Keratinocyte (primary cell): ENCODE data around the gene EEF2K.

Experiments used
- EZH2 ChIP-seq: IDR thresholded peaks from one replicate; pipeline ENCODE4 v1.6.1; 2012; ENCODE audit warnings: inconsistent platforms, mild to moderate bottlenecking, low read length, moderate library complexity
- TF ChIP-seq, protein P1 (sequence below), 3 experiments: IDR thresholded peaks in 1 of 3; conservative IDR thresholded peaks in 1 of 3; optimal IDR thresholded peaks in 1 of 3; 2 replicates in 2 of 3; 3 replicates in 1 of 3; pipeline versions ENCODE3 to v1.5.1; 2011; ENCODE audit warnings: low read length in 3 of 3, mild to moderate bottlenecking in 3 of 3, moderate library complexity in 2 of 3, control low read depth in 1 of 3, inconsistent platforms in 1 of 3; ENCODE audit not compliant: insufficient read depth in 2 of 3; ENCODE audit errors: extremely low read depth in 1 of 3

DNA sequence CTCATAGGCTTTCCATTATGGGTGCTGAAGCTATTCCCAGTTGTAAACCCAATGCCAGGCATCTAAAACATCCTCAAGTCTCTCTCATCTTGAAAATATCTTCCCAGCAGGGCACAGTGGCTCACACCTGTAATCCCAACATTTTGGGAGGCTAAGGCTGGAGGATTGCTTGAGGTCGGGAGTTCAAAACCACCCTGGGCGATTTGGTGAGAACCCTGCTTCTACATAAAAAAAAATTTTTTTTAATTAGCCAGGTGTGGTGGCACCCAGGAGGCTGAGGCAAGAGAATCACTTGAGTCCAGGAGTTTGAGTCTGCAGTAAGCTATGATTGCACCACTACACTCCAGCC is 13.0 kb upstream of the EEF2K start:
- TF ChIP-seq, protein P1, sequence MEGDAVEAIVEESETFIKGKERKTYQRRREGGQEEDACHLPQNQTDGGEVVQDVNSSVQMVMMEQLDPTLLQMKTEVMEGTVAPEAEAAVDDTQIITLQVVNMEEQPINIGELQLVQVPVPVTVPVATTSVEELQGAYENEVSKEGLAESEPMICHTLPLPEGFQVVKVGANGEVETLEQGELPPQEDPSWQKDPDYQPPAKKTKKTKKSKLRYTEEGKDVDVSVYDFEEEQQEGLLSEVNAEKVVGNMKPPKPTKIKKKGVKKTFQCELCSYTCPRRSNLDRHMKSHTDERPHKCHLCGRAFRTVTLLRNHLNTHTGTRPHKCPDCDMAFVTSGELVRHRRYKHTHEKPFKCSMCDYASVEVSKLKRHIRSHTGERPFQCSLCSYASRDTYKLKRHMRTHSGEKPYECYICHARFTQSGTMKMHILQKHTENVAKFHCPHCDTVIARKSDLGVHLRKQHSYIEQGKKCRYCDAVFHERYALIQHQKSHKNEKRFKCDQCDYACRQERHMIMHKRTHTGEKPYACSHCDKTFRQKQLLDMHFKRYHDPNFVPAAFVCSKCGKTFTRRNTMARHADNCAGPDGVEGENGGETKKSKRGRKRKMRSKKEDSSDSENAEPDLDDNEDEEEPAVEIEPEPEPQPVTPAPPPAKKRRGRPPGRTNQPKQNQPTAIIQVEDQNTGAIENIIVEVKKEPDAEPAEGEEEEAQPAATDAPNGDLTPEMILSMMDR (optimal IDR thresholded peaks at IDR 0.05 in 1 of 3, IDR thresholded peaks at IDR 0.05 in 1 of 3, conservative IDR thresholded peaks at IDR 0.05 in 1 of 3; ENCODE audit: extremely low read depth in 1 of 3, insufficient read depth in 2 of 3, low read length in 3 of 3), result no peak
- TF ChIP-seq EZH2, result no peak
